ENCODE data around the gene TNFRSF1A. TPM values are rescaled to one million over a fixed set of nuclear protein-coding genes. Genes with fewer than 3 reads are reported as not detected.
A peak's percentile ranks its signal among the peaks of the same experiment; 100 is the strongest.

The TNFRSF1A gene
- total RNA-seq, 1 experiment from 2014 or later, result 59.9 TPM

GRCh38 chr12:6361834-6362233, 20.0 kb upstream of the TNFRSF1A start:
- no peaks in the 10 kb centered on the region; a peak in 1 of 5 replicates for H3K9me3 Mint-ChIP-seq
- H3K4me2 ChIP-seq (ENCODE audit: insufficient read depth, insufficient read length, low read length), result no peak overlapping the region
- H4K5ac ChIP-seq (ENCODE audit: insufficient read length, low read depth, low read length), result no peak overlapping the region
- H3K14ac ChIP-seq (ENCODE audit: insufficient read depth, low read length), result no peak overlapping the region
- H3K9me3 ChIP-seq (ENCODE audit: control insufficient read depth, low read depth, low read length), result no peaks in the 10 kb centered on the region
- H3K27me3 ChIP-seq (ENCODE audit: insufficient read depth, low read length), result no peaks in the 10 kb centered on the region
- H3K27me3 Mint-ChIP-seq (ENCODE audit: low read depth), result no peaks in the 10 kb centered on the region
- no peak overlapping the region for H3T11ph ChIP-seq (ENCODE audit: low read length)
- no peak overlapping the region for H3K4ac ChIP-seq (ENCODE audit: low read depth, low read length)
- peaks cover 19 to 63% (median 58%) of the 10 kb centered on the region in 3 experiments for H3K36me3 Mint-ChIP-seq (ENCODE audit: insufficient read depth in 1 of 3, low read depth in 3 of 3)
- no peak overlapping the region for H3K23ac ChIP-seq (ENCODE audit: insufficient read length, low read depth, low read length)
- peaks cover 3 to 7% of the 10 kb centered on the region in 2 experiments for H3K4me1 Mint-ChIP-seq
- no peak for TF ChIP-seq CTCF (conservative IDR thresholded peaks at IDR 0.05)
- H3K18ac ChIP-seq (ENCODE audit: insufficient read length, low read depth, low read length), result no peak overlapping the region
- no peak overlapping the region for H4K91ac ChIP-seq (ENCODE audit: insufficient read length, low read depth, low read length)
- no peak overlapping the region for H3K9ac ChIP-seq (ENCODE audit: extremely low read depth, insufficient read length, low read length)
- no peaks in the 10 kb centered on the region; the same call in 1 of the 2 replicates for H3K79me2 ChIP-seq (ENCODE audit: insufficient read depth, low read length)
- no peak overlapping the region for H2BK12ac ChIP-seq (ENCODE audit: insufficient read length, low read depth, low read length)
- H3K4me3 Mint-ChIP-seq, result no peak overlapping the region
- H3K79me1 ChIP-seq (ENCODE audit: insufficient read depth, low read depth, low read length, poor library complexity, severe bottlenecking), result no peaks in the 10 kb centered on the region
- no peak overlapping the region for H4K8ac ChIP-seq (replicated peaks; ENCODE audit: insufficient read length, low read depth, low read length)
- H3K27ac ChIP-seq (ENCODE audit: insufficient read length, low read depth, low read length), result no peak overlapping the region
- no peak overlapping the region for H2BK15ac ChIP-seq (ENCODE audit: low read depth, low read length)
- peak; percentile 29 for DNase-seq
- no peaks in the 10 kb centered on the region for H3K4me1 ChIP-seq (ENCODE audit: insufficient read depth, low read length)
- H2BK20ac ChIP-seq (ENCODE audit: low read depth, low read length, poor library complexity, severe bottlenecking), result no peak overlapping the region
- peaks cover 2% of the 10 kb centered on the region for H4K20me1 ChIP-seq (ENCODE audit: control insufficient read depth, insufficient read depth, insufficient read length)
- H2BK120ac ChIP-seq (ENCODE audit: low read depth, low read length, poor library complexity, severe bottlenecking), result no peak overlapping the region
- peaks cover 4% of the 10 kb centered on the region for H3K23me2 ChIP-seq (ENCODE audit: insufficient read length, low read depth, low read length, poor library complexity, severe bottlenecking)
- no peak overlapping the region for H2AK5ac ChIP-seq (ENCODE audit: insufficient read length, low read length)
- WGBS (ENCODE audit: extremely low coverage, insufficient read length, low lambda C conversion rate), result no CpG with 5 or more reads among the region's 14 CpGs
- no peak overlapping the region for H3K56ac ChIP-seq (ENCODE audit: insufficient read length, low read depth, low read length)
- H2BK5ac ChIP-seq (ENCODE audit: insufficient read length, low read length), result no peak overlapping the region
- peak overlapping the region in 2 of 3 experiments; percentile 8 to 71; a peak in 3 of 7 replicates for H3K27ac Mint-ChIP-seq
- no peak overlapping the region for H2AFZ ChIP-seq (ENCODE audit: low read length)

Data from H9 (cell line).